HG02610 (cell line): Measurements from ENCODE around the gene TENM4.

Experiments used
- ATAC-seq: cut with Tn5 transposase; IDR thresholded peaks from one replicate; pipeline ENCODE4 v1.9.1; 2021; ENCODE audit warnings: mild to moderate bottlenecking, moderate library complexity; ENCODE audit not compliant: unreplicated experiment

Gene TENM4

DNA sequence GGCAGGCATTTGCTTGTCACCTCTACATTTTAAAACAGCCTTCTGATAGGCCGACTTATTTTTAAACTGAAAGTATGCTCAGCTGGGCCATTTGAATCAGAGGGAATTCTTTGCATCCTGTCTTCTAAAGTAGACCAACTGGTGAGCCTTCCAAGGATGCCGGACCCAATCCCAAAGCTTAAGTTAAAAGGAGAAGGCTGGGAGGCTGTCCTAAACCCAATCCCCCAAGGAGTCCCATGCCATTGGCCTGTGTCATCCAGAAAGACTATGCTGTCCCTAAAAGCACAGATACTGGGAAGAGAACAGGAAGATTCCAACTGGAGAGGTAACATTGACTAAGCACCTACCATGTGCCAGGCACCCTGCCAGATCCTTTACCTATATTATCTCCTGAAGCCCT lies 18.0 kb downstream of the TENM4 start:
- no peak for ATAC-seq

DNA sequence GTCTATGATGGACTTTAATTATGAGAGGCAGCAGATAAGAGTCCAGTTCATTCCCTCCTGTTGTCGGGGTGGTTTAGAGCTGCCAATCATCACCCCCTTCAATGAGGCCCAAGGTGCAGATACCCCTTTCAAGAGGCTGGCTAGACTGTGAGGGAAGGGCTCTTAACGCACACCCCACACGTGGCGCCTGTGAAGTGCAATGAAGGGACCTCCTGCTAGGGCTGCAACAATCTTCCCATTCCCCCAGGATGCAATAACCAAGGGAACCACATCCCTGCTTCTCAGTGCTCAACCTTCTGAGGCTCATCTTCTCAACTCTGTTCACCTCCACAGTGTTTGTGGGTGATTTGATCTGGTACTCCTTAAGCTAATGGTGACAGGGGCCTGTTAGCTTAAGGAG lies 19.0 kb downstream of the TENM4 start:
- ATAC-seq: no peak

DNA sequence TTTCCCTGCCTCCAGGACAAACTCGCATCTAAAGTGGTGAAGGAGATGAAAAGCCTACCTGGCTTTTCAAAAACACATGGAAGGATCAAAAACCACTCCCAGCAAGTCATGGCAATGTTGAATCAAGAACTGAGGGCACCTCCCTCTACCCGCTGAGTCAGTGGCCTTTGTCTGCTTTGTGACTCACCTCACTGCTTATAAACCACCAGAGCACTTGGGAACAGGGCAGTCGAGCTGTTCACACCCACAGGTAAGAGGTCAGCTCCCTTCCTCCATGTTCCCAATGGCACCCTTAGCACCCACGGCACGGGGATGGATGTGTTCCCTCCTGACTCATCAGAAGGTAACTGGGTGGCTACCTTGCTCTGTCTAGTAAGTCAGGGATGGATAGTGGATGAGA lies 21.7 kb downstream of the TENM4 start:
- ATAC-seq: no peak

DNA sequence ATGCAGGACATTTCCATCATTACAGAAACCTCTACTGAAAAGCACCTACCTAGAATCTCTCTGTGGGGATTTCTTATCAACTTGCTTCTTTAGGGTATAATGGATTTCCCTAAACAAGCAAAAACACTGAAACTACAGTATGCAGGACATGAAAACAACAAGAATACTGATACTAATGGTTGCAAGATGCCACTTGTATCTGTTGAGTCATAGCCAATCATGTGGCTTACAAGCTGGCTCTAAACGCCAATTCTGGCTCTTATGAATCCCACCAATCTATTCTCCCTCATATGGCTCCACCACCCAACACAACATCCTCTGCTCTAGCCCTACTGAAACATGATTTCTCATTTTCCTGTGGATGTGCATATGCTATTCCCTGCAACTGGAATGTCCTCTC lies 22.6 kb downstream of the TENM4 start:
- ATAC-seq: no peak

DNA sequence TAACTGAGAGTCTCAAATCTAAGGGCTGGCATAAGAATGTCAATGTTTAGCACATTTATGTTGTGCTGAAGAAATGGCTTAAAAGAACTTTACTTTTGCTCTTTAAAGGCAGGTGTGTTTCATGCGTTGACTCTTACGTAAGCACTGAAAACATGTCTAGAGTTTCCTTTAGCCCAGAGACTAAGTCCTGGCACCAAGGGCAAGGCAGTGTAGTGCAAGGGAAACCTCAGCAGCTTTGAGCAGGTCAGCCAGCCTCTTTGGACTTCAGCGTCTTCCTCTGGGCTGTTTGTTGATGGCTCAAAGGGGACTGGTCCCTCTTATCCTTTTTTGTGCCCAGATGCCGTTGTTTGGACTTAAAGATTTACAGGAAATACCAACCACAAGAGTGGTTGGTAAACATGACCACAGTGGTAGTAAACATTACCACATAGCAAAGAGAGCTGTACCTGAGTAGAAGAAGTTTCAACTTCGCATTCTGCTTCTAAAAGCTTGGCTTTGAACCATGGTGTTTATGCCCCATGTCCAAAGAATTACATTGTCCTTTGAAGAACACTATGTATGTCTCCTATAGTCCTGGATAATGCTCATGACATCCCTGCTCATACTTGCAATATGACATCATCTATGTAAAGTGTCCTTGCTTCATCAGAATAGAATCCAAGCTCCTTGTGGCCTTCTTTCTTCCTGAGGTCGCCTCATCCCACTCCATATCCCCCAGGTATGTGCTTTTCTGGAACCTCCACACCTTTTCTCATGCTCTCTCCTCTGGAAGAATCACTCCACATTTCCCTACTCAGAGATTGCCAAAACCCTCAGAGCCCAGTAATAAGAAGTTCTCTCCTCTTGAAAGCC lies 23.5 kb downstream of the TENM4 start:
- no peak for ATAC-seq

DNA sequence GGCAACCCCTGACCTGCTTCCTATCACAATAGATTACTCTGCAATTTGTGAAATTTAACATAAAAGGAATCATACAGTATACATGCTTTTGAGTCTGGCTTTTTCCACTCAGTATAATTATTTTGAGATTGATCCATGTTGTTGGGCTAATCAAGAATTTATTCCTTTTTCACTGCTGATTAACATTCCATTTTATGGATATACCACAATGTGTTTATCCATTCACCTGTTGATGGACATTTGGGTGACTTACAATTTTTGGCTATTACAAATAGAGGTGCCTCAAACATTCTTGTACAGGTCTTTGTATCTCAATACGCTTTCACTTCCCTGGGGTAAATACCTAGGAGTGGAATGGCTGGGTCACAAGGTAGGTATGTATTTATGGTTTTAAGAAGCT lies 24.9 kb downstream of the TENM4 start:
- no peak for ATAC-seq

DNA sequence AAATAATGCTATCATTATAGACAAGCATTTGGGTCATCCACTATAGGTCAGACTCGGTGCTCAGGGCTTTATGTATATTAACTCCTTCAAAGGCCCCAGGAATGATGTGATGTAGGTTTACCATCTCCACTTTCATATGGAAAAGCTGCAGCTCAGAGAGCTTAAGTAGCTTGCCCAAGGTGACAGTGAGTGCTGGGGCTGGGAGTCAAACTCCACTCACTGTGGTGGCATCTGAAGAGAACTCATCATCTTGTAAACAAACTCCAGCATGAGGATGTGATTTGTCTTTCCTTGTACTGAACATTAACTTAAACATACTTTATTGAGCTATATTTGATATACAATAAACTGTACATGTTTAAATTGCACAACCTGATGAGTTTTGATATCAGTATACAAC lies 25.4 kb downstream of the TENM4 start:
- ATAC-seq: no peak

DNA sequence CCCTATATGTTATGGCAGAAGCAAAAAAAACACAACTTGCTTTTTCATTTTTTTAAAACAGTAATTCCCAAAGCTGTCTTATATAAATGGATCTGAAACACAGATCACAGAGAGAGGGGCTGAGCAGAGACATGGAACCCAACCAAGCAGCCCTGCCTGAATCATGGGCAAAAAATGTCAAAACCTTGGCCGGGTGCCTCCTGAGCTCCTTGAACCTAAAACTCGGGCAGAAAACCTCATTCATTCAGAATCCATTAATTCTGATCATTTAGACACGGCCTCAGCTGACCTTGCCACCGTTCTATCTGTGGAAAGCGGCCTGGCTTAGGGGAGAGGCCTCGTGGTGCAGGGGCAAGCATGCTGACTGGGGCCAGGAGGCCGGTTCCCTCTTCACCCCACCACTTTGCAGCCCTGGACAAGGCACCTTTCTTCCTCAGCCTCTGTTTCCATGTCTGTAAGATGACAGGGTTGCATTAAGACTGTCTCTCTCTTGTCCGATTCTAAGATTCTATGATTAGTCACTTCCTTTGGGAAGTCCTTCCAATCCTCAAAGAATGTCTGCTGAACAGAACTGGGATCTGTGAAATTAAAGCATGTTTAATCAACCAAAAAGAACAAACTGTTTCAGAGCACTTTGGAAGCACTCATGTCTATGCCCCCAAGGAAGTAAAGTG lies 26.0 kb downstream of the TENM4 start:
- ATAC-seq: no peak

DNA sequence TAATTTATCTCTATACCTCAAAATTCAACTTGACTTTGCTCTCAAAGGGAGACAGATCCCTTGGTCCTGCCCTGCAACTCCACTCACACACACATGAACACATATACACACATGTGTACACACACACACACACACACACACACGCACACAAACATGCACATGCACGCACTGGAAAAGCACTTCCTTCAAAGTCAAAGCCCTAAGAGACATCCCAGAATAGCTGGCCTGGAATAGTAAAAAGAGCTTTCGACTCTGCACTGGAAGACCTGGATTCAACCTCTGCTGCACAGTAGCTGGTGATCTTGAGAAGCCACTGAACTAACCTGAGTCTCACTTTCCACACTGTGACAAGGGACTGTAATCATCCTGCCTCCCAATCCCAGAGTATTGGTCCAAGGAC lies 26.8 kb downstream of the TENM4 start:
- ATAC-seq: no peak

DNA sequence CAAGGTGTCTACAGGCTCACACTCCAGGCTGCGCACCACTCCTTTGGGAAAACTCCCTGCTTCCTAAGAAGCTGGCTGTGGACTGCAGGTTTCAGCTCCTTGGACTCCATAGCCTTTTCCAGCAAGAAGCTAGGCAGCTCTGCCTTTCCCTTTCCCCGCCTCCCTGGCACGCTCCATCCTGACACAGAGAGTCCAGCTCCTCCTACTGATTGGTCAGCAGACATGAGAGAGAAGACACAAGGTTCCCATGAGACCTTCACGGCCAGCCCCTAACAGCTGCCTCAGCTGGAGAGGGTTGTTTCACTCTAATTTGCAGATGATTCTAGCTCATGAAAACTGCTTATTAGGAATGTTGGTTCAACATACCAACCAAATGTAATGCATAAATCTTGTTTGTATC lies 27.6 kb downstream of the TENM4 start:
- no peak for ATAC-seq

DNA sequence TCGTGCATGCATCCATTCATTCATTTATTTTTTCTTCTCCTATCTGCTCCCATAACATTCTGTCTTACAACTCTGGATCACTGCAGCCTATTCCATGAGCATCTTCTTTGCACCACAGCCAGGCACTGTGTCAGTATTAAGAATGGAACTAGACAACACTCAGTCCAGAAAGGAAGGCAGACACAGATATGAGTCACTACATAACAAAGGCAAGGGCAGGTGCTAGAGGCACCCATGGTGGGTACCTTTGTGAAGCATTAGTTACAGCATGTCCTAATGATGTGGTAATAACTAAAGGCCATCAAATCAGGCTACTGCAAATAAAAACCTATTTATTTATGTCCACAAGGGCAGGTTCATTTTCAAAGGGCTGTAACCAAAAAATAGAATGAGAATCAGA lies 28.1 kb downstream of the TENM4 start:
- ATAC-seq: peak; percentile 43

DNA sequence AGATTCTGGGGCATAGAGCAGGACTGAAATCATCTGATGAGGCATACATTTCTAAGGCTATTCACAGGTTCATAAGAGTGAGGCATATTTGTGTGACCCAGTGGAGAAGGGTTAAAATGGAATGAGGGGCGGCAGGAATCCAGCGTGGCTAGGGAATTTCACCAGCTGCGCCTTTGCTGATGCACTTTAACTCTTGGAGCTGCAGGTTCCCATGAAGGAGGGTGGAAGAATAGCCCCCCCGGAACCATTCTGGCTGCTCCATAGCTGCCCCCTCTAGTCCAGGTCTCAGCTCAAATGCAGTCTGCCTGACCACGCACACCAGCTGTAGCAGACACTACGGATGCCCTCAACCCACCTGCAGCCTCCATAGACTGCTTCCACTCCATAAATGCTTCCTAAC lies 31.5 kb downstream of the TENM4 start:
- ATAC-seq: no peak

DNA sequence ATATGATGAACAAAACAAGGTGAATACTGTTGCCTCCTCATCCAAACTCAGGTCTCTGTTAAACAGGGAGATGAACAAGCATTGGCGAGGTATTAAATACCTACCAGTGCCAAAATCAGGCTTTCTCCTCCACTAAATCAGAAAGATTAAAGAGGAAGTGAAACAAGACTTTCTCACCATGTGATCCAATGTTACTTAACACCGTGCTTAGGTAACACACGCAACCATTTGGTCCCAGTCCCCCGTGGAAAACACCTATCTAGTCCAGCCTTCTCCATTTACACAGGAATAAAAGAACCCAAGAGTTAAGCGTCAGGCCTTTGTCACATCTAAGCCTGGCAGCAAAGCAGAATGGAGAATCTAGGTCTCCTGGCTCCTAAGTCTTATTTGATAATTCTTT lies 34.5 kb downstream of the TENM4 start:
- ATAC-seq: peak; percentile 95

DNA sequence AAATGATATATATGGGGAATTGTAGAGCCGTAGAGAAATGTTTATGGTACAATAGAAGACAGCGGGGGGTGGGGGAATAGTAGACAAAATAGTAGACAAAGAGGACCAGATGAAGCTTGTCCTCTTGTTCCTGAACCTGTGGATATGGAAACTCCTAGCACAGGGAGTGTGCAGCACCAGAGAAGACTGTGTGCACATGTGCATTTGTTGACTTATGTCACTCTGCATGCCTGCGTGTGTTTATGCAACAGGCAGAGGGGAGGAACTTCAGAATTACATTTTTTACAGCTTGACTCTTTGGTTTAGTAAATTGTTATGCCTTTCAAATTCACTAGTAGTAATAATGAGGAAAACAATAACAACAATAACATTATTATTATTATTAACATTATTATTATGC lies 36.0 kb downstream of the TENM4 start:
- ATAC-seq: no peak

DNA sequence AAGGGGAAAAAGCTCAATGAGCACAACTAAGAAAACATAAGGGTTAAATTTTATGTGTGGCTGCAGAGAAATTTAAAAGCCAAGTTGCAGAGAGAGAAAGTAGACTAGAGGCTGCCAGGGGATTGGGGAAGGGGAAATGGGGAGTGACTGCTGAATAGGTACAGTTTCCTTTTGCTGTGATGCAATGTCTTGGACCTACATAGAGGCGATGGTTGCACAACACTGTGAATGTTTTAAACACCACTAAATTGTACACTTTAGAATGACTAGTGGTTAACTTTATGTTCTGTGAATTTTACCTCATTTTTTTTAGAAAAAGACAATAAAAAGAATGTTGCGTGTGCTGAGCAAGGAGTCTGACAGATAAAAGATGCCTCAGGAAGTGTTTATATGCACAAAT lies 36.5 kb downstream of the TENM4 start:
- no peak for ATAC-seq

DNA sequence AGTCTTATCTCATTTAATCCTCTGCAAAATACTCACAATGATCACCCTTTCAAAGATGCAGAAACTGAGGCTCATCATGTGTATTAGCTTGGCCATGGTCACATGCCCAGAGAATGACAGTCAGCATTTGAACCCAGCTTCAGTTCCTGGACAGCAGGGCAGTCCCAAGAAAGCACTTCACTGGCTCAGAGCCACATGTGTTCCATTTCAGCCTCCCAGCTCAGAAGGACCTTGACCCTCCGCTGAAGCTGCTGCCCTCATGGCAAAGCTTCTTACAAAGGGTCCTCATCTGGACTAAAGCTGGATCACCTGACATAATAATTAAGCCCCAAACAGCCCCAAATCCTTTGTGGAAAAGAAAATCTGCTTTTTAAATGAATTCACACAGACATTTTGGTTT lies 37.0 kb downstream of the TENM4 start:
- ATAC-seq: no peak

DNA sequence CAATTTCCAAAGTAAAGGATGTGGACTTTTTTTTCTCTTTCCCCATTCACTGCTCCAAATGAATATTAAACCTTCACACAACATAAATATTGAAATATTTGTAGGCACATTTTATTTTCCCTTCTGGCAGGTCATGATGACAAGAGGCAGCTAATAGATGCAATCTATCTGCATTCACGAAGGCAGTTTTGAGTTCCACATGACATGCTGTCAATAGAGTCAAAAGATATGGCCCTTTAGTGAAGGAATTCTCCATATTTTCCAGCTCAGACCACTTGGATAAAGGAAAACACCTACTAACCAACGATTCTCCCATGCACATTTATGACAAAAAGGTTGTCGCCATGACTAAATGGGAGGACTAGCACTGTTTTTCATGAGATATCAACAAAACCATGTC lies 37.9 kb downstream of the TENM4 start:
- no peak for ATAC-seq

DNA sequence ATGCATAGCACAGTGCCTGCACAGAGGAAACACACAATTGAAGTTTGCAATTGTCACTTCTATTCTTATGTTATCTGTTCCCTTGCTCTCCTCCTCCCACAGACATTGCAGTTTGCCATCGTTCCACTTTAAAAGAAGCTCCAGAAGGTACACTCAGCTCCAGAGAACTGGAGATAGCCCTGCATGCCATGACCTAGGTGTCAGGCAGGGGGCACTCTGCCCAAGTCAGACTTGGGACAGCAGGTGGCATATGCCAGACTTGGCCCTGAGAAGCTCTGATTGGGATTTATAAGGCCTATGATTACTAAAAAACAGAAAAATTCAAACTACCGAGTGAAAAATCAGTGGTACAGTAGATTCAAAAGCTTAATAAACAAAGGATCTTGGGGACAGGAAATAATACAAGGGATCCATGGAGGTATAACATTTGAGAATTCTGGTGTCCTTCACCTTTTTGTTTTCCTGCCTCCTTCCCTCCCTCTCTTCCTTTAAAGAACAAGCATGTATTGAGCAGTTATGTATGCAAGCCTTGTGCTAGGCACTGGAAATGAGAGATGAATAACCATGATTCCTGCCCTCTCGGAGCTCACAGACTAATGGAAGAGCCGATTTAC lies 40.0 kb downstream of the TENM4 start:
- ATAC-seq: peak; percentile 76

DNA sequence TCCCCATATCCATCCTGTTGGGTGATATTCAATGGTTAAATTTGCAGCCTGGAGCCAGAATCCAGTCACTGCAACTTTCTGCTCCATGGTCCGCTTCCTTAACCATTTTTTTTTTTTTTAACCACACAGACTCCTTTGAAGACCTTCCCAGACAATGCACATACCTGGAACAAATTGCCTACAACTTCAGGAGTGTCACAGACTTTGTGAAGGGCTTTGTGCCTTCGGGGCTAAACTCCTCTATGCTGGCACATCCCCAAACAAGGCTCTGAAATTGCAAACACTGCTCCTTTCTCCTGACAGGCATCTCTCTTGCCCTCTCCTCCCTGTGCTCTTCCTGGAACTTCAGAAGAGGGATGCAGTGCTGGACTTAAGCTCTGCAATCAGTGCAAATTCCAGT lies 40.6 kb downstream of the TENM4 start:
- no peak for ATAC-seq

DNA sequence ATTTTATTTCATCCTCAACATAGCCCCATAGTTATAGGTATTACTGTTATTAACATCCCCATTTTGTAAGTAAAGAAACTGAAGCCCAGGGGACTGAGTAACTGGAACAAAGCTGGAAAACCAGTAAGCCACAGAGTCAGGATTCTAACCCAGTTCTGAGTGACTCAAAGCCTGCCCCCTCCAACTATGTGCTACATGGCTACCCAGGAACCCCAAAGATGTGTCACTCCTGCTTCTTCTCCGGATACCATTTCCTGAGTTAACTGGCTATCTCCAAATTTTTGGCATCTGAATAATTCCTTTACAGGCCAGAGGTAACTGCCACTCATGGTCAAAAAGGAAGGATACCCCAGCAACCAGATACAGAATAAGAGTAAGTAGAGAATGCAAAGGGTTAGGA lies 43.6 kb downstream of the TENM4 start:
- ATAC-seq: no peak

DNA sequence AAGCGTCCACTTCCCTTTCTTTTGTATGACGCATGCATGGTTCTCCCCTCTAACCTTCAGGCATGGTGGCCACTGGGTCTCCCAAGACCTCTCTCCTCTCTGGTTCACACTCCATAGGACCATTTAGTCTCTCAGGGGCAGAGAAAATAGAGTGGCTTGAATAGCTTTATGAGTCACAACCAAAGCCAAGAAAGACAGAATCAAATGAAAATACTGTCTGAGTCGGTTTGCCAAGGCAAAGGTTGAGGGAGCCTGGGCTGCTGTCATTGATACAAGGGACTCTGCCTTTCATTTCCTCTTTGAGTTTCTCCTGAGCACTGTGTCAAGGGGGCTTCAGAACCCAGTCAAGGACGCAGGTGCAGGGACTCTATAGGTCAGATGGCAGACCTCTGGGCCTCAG lies 44.2 kb downstream of the TENM4 start:
- ATAC-seq: no peak

DNA sequence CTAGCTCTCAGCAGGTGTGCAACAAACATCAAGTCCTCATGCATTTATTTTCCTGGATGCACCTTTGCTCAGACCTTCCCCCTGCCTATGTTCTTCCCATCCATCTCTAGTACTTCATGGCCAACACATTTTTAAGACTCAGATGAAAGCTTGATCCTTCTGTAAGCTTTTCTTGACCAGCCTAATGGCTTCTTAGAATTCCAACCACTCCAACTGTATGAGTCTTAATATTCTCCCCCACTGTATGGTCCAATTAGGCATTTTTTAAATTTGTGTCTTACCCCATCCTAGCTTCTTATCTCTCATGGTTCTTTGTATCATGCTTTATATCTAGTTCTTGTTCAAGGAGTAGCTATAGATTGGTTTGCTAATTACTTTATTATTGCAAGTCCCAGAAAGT lies 44.8 kb downstream of the TENM4 start:
- no peak for ATAC-seq
